NCI-H1105 treated with DMSO at 0.1 percent for 48 hours (cell line): ENCODE results near the gene ZNF783.
"Not testable (repeated sequence)": the region's sequence is repeated elsewhere in the genome, so short reads cannot be mapped to it uniquely, and the experiment has no call there.

Experiments used
- DNase-seq: peaks from one replicate; lab custom pipeline; 2025; lab: John Stamatoyannopoulos, UW

The ZNF783 gene

DNA sequence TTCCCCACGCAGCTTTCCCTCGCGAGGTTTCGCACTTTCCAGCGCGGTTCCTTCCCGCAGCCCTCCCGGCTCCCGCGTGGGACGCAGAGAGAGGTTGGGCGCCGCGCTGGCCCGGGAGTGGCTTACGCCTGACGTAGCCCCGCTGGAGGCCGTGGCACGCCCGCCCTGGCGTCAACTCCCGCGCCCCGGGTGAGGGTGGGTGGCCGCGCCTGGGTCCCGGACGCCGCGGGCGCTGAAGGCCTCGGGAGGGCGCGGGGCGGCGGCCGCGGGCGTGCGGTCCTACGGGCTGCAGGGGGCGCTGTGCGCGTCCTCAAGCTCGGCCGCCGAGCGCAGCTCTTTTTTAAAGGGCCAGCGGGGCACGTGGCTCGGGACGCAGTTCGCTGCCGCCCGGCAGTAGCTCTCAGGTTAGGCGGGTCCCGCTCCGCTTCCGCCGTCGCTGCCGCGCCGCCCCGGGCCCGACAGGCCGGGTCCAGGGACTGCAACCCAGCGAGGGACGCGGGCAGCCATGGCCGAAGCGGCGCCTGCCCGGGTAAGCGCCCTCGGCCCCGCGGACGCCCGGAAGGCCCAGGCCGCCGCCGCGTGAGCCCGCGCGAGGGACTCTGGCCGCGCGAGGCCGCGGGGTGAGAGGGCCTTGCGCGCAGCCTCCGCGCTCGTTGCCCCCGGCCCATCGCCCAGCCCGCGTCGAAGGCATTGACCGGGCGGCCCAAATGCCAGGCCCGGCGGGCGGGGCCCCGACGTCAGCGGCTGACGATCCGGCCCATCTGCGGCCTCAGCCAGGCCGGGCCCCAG lies at the start of gene ZNF783:
ZNF783 (plus strand) TSS at position 368 of the 789 bp plus-strand sequence; CDS start at position 506, 138 bp downstream.
- DNase-seq, result peak; percentile 79

DNA sequence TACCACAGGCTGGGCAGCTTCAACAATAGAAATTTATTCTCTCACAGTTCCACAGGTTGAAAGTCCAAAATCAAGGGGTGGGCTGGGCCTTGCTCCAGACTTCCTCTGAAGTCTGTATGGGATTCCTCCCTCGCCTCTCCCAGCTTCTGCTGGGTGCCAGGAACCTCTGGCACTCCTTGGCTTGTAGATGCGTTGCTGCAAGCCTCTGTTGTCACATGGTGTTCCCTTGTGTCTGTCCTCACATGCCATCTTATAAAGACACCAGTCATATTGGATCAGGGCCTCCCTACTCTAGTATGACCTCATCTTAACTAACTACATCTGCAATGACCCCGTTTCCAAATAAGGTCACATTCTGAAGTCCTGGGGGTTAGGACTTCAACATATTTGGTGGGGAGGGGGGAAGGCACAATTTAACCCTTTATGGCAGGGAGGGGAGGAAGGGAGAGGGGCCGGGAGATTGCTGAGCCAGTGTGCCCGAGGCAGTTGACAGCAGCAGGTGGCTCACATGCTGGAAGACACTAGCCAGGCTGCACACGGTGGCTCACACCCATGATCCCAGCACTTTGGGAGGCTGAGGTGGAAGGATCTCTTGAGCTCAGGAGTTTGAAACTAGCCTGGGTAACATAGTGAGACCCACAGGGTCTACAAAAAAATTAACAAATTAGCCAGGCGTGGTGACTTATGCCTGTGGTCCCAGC lies 47.8 kb upstream of the ZNF783 start:
- no peak for DNase-seq

DNA sequence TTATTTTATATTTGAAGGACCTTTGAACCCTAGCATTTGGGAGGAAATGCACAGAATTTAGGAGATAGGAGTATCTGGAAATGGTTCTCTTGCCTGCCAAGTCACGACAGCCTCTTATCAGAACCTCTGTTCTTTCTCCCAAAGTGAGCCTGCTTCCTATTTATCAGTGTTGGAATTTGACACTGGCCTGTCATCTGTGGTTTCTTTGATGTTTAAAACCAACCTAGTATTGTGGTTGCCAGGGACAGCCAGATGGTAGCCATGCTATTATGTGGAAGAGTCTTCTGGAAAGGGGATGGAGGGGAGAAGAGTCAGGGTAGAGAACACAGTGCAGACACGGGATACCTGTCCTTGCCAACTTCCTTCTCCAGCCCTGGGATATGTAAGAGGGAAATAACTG lies 45.6 kb upstream of the ZNF783 start:
- DNase-seq, result no peak

DNA sequence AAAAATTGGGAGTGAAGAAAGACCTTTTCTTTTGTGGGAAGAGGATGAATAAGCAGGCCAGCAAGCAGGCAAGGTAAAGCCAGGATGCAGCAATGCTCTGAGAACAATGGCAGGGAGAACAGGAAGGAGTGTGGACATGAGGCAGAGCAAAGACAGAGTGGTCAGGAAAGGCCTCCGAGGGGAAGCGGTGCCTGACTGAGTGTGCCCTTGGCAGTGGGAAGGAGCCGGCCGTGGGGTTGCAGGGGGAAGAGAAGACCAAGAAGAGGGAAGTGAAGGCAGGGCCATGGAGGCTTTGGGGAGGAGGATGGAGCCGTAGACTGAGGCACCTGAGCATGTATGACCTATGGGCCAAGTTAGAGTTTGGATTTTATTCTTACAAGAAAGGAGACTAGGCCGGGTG lies 44.4 kb upstream of the ZNF783 start:
- no peak for DNase-seq

DNA sequence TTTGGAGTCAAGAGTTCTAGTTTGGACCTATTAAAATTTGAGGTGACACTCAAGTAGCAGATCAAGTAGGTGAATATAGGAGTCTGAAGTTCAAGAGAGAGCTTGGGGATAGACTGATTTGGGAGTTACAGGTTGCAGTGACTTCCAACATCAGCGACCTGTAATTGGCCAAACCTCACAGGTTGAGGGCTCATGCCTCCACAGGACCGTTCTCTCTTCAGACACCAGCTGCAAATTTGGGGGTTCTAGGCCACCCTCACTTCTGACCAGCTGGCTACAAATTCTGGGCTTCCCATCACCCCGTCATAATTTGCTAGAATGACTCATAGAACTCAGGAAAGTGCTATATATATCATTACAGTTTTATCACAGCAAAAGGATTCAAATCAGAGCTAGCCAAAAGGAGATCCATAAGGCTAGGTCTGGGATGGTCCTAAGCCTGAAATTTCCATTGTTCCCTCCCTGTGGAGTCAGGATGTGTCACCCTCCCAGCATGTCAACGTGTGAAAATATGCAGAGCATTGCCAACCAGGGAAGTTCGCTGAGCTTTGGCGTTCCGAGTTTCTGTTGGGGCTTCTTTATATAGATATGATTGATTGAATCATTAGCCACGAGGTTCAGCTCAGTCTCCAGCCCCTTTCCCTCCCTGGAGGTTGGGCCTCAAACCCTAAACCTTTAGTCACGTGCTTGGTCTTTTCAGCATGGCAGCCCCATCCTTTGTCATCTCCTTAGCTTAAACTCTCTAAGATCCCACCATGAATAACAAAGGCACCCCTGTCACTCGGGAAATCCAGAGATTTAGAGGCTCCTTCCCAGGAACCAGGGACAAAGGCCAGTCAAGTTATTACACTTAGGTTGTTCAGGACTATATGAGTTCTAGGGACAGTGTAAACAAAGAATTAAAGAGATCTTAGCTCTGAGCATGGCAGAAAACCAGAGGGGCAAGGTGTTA lies 43.3 kb upstream of the ZNF783 start:
- DNase-seq, result no peak

DNA sequence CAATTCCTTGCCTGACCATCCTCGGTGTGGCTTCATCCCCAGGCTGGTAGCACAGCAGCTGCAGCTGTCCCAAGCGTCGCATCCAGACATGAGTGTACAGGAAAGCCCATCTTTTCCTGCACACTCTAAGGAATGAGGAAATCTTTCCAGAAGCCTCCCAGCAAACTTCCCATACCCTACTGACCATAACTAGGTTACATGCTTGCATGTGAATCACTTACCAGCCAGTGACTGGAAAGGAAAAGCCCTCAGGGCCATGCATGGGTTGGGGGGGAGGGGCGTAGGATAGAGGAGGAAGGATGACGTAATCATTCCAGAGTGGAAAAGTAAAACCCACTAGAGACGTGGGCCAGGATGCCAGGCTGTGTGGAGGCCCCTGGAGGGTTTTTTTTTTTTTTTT lies 41.5 kb upstream of the ZNF783 start:
- DNase-seq, result no peak

DNA sequence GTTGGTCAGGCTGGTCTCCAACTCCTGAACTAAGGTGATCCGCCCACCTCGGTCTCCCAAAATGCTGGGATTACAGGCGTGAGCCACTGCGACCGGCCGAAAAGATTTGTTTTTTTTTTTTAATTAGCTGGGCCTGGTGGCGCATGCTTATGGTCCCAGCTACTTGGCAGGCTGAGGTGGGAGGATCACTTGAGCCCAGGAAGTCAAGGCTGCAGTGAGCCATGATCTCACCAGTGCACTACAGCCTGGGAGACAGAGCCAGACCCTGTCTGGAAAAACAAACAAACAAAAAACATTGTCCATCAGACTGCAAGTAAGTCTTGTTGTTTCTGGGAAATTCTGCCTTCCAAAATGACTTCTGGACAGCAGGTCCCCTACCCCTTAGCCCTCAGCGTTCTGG lies 38.8 kb upstream of the ZNF783 start:
- DNase-seq, result no peak

DNA sequence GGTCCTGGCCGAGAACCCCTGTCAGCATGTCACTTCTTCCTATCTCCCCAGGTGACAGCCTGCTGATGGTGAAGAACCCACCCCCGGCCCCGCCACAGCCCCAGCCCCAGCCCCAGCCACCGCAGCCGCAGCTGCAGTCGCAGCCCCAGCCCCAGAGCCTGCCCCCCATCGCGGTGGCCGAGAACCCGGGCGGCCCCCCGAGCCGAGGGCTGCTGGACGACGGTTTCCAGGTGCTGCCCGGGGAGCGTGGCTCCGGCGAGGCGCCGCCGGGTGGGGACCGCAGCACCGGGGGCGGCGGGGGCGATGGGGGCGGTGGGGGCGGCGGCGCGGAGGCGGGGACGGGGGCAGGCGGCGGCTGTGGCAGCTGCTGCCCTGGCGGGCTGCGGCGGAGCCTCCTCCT lies 38.2 kb upstream of the ZNF783 start:
- no peak for DNase-seq

DNA sequence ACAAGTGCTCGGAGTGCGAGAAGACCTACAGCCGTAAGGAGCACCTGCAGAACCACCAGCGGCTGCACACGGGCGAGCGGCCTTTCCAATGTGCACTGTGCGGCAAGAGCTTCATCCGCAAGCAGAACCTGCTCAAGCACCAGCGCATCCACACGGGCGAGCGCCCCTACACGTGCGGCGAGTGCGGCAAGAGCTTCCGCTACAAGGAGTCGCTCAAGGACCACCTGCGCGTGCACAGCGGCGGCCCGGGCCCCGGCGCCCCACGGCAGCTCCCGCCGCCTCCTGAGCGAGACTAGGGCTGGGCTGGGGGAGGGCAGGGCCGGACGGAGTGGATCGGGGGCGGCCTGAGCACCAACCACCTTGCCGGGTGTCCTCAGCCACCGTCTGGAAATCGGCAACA lies 37.6 kb upstream of the ZNF783 start:
- DNase-seq, result no peak

DNA sequence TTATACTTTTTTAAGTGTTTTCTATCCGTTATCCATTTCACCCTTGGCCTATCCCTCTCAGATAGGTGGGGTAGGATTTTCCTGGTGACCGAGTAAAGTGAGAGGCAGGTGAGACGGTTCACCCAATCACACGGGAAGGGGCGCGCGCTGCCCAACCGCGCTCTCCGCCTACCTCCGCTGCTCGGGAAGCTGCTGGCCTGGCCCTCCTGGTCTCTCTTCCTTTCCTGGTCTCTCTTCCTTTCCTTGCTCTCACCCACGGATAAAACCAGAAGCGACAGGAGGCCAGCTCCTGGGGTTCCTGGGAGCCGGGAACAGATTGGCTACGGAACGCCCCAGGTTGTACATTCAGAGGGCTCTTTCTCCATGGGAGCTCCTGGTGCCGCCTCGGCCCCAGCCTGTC lies 36.9 kb upstream of the ZNF783 start:
- DNase-seq, result no peak

DNA sequence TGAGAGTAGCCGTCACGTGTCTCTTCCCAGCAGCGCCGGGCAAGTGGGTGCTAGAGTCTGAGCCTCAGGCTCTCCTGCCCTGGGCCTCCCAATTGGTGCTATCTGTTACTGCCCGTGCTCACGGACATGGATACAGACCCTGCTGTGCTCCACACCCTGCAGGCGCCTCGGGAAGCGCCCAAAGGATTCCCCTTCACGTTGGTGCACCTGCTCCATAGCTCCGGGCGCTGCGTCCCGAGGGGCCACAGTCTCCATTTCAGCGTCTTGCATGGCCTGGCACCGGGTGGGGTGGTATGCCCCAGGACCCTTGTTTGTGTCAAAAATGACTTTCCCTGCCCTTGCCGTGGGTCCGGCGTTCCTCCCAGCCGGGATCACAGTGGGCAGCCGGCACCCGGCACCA lies 36.3 kb upstream of the ZNF783 start:
- no peak for DNase-seq

DNA sequence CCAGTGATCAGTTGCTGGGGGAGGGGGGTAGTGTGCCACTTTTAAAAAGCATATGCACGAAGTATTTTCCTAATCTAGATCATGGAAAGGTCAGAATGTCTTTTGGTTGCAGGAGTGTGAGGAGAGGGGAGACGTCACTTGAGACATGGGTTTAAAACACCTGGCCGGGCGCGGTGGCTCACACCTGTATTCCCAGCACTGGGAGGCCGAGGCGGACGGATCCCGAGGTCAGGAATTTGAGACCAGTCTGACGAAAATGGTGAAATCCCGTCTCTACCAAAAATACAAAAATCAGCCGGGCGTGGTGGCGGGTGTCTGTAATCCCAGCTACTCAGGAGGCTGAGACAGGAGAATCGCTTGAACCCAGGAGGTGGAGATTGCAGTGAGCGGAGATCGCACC lies 35.6 kb upstream of the ZNF783 start:
- not testable (repeated sequence) for DNase-seq

DNA sequence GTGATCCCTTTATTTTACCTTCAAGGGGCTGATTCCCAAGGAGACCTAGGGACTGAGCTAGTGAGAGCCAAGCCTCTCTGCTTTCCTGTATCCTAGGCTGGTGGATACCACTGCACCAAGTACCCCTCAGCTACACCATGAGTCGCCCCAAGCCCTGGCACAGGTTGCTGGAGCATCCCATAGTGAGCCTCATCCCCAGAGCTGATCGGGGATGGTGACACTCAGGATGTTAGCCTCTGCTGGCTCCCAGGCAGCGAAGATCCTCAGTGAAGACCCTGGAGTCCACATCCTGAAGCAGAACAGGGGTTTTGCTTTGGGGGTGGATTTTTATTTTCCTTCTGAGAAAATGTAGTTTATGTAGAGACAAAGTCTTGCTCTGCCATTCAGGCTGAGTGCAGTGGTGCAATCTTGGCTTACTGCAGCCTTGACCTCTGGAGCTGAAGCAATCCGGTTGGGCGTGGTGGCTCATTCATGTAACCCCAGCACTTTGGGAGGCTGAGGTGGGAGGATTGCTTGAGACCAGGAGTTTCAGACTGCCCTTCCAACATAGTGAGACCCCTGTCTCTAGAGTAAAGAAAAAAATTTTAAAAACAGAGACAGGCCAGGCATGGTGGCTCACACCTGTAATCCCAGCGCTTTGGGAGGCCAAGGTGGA lies 35.0 kb upstream of the ZNF783 start:
- no peak for DNase-seq

DNA sequence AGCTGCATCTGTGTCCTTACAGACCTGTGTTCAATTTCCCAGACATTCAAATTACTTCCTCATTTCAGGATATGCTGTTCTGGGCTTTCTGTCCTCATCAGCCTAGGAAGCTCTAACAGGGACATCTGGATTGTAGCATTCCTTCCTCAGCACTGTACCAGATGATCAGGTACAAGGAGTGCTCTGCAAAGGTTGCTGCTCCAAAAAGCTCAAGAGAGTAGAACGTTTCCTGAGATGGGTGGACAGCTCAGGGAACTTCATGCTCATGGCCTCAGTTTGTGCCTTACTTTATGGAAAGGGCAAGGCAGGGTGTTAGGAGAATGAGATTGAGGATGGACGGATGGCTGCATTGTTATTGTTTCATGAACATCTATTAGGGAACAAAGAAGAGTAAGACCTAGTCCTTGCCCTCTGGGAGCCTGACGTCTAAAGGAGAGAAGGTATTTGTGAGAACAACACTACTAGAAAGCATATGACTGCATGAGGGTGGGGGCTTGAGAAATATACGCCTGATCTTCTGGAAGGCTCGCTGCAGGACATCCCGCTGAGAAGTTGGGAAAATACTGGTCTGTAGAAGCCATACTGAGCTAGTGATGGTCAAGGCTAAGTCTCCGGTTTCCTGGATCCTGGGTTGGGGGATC lies 33.0 kb upstream of the ZNF783 start:
- DNase-seq, result no peak

DNA sequence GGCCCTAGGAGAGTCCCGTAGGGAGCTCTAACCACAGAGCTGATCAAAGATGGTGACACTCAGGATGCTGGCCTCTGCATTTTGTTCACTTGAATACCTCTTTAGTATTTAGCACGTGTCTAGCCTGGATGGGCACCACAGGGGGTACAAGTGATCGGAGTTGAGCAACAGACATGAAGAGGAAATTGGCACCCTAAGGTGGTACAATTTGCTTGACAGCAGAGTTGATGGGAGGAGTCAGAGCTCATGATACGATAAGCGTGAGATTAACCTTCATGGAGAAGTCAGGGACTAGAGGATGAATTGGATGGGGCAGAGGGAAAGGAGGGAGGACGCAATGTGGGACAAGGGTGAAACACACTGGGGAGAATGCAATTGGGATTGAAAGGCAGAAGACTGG lies 32.5 kb upstream of the ZNF783 start:
- DNase-seq, result no peak

DNA sequence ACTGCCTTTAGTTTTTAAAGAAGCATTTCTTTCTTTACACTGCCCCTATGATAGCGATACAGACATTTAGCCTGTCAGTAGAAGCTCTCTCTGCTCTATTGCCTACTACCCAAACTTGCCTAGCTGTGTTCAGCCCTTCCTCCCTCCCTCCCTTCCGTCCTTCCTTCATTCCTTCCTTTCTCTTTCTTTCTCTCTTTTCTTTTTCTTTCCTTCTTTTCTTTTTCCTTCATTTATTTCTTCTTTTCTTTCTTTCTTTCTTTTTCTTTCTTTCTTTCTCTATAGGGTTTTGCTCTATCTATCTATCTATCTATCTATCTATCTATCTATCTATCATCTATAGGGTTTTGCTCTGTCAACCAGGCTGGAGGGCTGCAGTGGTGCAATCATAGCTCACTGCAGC lies 29.6 kb upstream of the ZNF783 start:
- no peak for DNase-seq

DNA sequence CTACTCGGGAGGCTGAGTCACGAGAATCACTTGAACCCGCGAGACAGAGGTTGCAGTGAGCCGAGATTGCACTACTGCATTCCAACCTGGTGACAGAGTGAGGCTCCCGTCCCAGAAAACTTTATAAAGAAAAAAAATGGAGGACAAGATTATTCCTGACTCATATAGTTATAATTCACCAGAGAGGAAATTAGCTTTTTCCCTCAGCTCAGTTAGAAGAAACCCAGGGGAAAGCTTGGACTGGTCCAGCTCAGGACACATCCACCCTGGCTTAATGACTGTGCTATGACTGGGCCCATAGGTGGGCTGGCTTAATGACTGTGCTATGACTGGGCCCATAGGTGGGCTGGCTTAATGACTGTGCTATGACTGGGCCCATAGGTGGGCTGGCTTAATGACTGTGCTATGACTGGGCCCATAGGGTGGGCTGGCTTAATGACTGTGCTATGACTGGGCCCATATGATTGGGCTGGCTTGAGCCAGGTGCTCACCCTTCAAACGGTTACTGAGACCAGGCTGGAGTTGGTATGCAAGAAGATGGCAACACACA lies 28.3 kb upstream of the ZNF783 start:
- DNase-seq, result not testable (repeated sequence)

DNA sequence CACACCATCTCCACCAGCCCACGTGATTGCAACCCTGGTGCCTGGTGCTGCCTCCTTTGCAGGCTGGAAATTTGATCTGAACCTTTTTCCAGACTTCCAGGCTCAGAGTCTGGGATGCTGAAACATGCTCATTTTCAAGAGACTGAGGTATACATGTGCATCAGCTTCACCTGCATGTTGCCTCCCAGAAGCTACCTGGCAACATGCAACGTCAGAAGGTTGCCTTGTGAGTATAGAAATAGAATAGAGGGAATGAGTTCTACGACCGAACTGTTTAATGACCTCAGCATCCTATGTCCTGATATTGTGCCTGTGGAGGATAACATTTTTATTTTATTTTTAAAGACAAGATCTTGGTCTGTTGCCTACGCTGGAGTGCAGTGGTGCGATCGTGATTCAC lies 24.5 kb upstream of the ZNF783 start:
- no peak for DNase-seq

DNA sequence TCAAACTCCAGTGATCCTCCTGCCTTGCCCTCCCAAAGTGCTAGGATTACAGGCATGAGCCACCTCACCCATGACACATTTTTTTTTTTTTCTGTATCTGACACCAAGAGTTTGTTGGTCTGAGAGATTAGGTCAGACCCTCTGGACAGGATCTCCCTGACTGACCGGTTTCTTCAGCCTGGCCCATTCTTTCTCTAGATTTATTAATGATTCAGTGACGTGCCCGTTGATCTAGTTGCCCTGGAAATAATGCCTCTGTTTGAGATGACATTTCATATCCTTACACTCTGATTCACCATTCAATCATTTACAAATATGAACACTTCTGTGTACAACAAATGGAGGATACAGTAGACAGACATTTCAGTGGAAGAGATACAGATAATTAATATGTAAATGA lies 23.9 kb upstream of the ZNF783 start:
- DNase-seq, result no peak

DNA sequence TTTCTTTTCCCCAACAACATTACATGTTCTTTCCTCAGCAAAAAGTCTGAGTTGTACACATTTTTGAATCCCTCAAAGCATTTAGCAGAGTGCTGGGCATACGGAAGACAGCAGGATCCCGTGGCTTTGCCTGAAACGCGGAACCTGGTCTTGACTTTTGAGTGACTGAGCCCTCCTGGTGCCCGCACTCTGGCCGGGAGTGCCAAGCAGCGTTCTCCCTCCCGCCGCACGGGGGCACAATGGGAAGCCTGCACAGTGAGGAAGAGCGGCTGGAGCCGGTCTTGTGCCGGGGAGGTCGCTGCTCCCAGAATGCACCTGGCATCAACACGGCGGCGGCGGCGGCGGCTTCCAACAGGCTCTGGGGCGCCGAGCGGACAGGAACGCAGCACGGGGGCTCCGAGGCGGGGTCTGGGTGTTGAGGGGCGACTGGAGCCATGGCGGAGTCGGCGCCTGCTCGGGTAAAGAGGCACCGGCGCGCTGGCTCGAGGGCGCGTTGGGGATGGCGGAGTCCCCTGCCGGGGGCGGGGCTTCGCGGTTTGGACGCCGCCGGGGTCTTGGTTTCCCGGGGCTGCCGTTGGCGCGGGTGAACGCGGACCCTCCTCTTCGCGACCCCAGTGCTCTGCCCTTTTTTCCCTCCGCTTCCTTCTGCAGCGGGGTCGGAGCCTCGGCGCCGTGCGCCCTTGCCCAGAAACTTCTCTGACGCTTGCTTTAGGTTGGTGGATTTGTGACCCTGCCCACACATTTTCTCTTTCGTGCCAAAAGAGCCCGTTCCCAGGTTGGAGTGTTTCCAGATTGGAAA lies 22.5 kb upstream of the ZNF783 start, which contains the start of gene ZNF212:
ZNF212 (plus strand) TSS at position 307 of the 799 bp plus-strand sequence; CDS start at position 435, 128 bp downstream.
- DNase-seq, result peak; percentile 89
